GM23338 (cell line): ENCODE results near the gene ARAF. TPM values are rescaled to one million over a fixed set of nuclear protein-coding genes. Genes with fewer than 3 reads are reported as not detected.

Experiments used
- ATAC-seq: fragments of 200-7000 bp; cut with Tn5 transposase; 3 replicates; pipeline ENCODE4 v1.9.1; 2020
- DNase-seq: peaks from one replicate; pipeline ENCODE4 v3.0.0-alpha.2; 2015; ENCODE audit warnings: low spot score
- H2AFZ ChIP-seq: fragments of 200-600 bp; sonication (generic); 2 replicates; pipeline ENCODE4 v1.8.0; 2016; ENCODE audit warnings: antibody characterized with exemption, mild to moderate bottlenecking, moderate library complexity
- H3F3A ChIP-seq: fragments of 200-600 bp; sonication (generic); replicated peaks from 2 replicates; pipeline ENCODE4 v1.8.0; 2017; ENCODE audit warnings: antibody characterized with exemption, mixed run types, low read depth
- H3K27ac ChIP-seq: fragments of 200-600 bp; sonication (generic); 2 replicates; pipeline ENCODE4 v1.6.1; 2016; ENCODE audit warnings: low read depth
- H3K27me3 ChIP-seq: fragments of 200-600 bp; sonication (generic); 2 replicates; pipeline ENCODE4 v1.8.0; 2016; ENCODE audit warnings: mild to moderate bottlenecking, mixed run types, moderate library complexity; ENCODE audit not compliant: insufficient read depth
- H3K36me3 ChIP-seq: fragments of 200-600 bp; sonication (generic); 2 replicates; pipeline ENCODE4 v1.8.0; 2016; ENCODE audit warnings: mild to moderate bottlenecking; ENCODE audit not compliant: insufficient read depth
- H3K4me1 ChIP-seq: fragments of 200-600 bp; sonication (generic); 2 replicates; pipeline ENCODE4 v1.8.0; 2016; ENCODE audit warnings: mild to moderate bottlenecking, moderate library complexity; ENCODE audit not compliant: insufficient read depth
- H3K4me2 ChIP-seq: fragments of 200-600 bp; sonication (generic); 2 replicates; pipeline ENCODE4 v1.7.1; 2017; ENCODE audit warnings: mixed run types
- H3K4me3 ChIP-seq: fragments of 200-600 bp; sonication (generic); 2 replicates; pipeline ENCODE4 v1.6.1; 2016; ENCODE audit warnings: mixed run types
- H3K79me2 ChIP-seq: fragments of 200-600 bp; sonication (generic); replicated peaks from 2 replicates; pipeline ENCODE4 v1.8.0; 2017; ENCODE audit warnings: mild to moderate bottlenecking; ENCODE audit not compliant: insufficient read depth
- H3K9me2 ChIP-seq: fragments of 200-600 bp; sonication (generic); 2 replicates; pipeline ENCODE4 v1.8.0; 2017; ENCODE audit not compliant: insufficient read depth
- H4K20me1 ChIP-seq: fragments of 200-600 bp; sonication (generic); replicated peaks from 2 replicates; pipeline ENCODE4 v1.8.0; 2017; ENCODE audit warnings: mild to moderate bottlenecking; ENCODE audit not compliant: insufficient read depth
- H3K27ac Mint-ChIP-seq: 2 replicates; pipeline ENCODE4 v1.8.0; 2020; ENCODE audit warnings: inconsistent platforms, mild to moderate bottlenecking, moderate library complexity, mixed read lengths
- H3K27me3 Mint-ChIP-seq: 3 replicates; pipeline ENCODE4 v1.8.0; 2022; ENCODE audit warnings: low read depth, mild to moderate bottlenecking, moderate library complexity, mixed read lengths, inconsistent platforms; ENCODE audit not compliant: insufficient read depth, poor library complexity
- H3K36me3 Mint-ChIP-seq: 3 replicates; pipeline ENCODE4 v1.8.0; 2021; ENCODE audit warnings: low read depth, mild to moderate bottlenecking, inconsistent platforms, moderate library complexity, mixed read lengths
- H3K4me1 Mint-ChIP-seq: 3 replicates; pipeline ENCODE4 v1.8.0; 2020; ENCODE audit warnings: mild to moderate bottlenecking, inconsistent platforms, mixed read lengths
- H3K4me3 Mint-ChIP-seq: 3 replicates; pipeline ENCODE4 v1.8.0; 2021; ENCODE audit warnings: moderate library complexity, mild to moderate bottlenecking, inconsistent platforms, mixed read lengths
- H3K9me3 Mint-ChIP-seq: 3 replicates; pipeline ENCODE4 v1.8.0; 2020; ENCODE audit warnings: moderate library complexity, mild to moderate bottlenecking, inconsistent platforms, mixed read lengths
- JUNB ChIP-seq: IDR thresholded peaks from one replicate; pipeline ENCODE4 v1.6.1; 2016; ENCODE audit warnings: antibody characterized with exemption; ENCODE audit not compliant: unreplicated experiment
- POLR2AphosphoS5 ChIP-seq: IDR thresholded peaks from 2 replicates; pipeline ENCODE4 v1.6.1; 2016; ENCODE audit warnings: antibody characterized with exemption, low read depth
- REST ChIP-seq: IDR thresholded peaks from one replicate; pipeline ENCODE4 v1.6.1; 2018; ENCODE audit warnings: antibody characterized with exemption; ENCODE audit not compliant: unreplicated experiment
- STAT1 ChIP-seq: IDR thresholded peaks from one replicate; pipeline ENCODE4 v1.6.1; 2016; ENCODE audit warnings: antibody characterized with exemption; ENCODE audit not compliant: unreplicated experiment
- ZNF114 ChIP-seq: fragments of 250-450 bp; sonication (Bioruptor Pico); IDR thresholded peaks from 2 replicates; pipeline ENCODE4 v1.5.0; 2020; ENCODE audit warnings: mild to moderate bottlenecking, moderate library complexity
- ZNF331 ChIP-seq: fragments of 250-450 bp; sonication (Bioruptor Pico); IDR thresholded peaks from 2 replicates; pipeline ENCODE4 v1.5.0; 2020; ENCODE audit warnings: low read depth, mild to moderate bottlenecking, moderate library complexity
- ZNF462 ChIP-seq: fragments of 250-450 bp; sonication (Bioruptor Pico); IDR thresholded peaks from 2 replicates; pipeline ENCODE4 v1.5.0; 2020; ENCODE audit warnings: mild to moderate bottlenecking, moderate library complexity
- polyA plus RNA-seq: library from polyadenylated mRNA; unstranded; fragments of >200 nt; fragmentation: Nextera tagmentation; extraction: Ambion mirVana; gene quantifications from 2 replicates; pipeline ENCODE4 v1.2.1, GENCODE V29; 2016
- total RNA-seq: library from RNA; depleted of rRNA; stranded (reverse); fragments of >200 nt; shearing (Covaris generic); gene quantifications from 2 replicates; pipeline ENCODE4 v1.2.3, GENCODE V29; 2014

Gene ARAF
- total and polyA plus RNA-seq, 2 experiments from 2014 or later: 28.2 to 43.9 TPM

GRCh38 chrX:47590984-47591383 lies 30.0 kb downstream of the ARAF start:
- H3K79me2 ChIP-seq: no peaks in the 10 kb centered on the region
- H3K9me3 Mint-ChIP-seq: no peaks in the 10 kb centered on the region
- H2AFZ ChIP-seq: no peak overlapping the region
- H3F3A ChIP-seq: no peaks in the 10 kb centered on the region
- no peaks in the 10 kb centered on the region for H4K20me1 ChIP-seq
- TF ChIP-seq ZNF331 (CRISPR knock-in tag) (no peak), REST (no peak), ZNF462 (CRISPR knock-in tag) (no peak), STAT1 (no peak), JUNB (no peak), ZNF114 (CRISPR knock-in tag) (no peak), POLR2AphosphoS5 (no peak)
- H3K4me1 Mint-ChIP-seq: peaks cover 1% of the 10 kb centered on the region; the same call in 2 of the 3 replicates
- ATAC-seq (no peak), DNase-seq (no peak)
- no peaks in the 10 kb centered on the region for H3K9me2 ChIP-seq
- H3K27ac ChIP-seq: no peak overlapping the region
- H3K4me3 Mint-ChIP-seq: no peak overlapping the region
- H3K36me3 Mint-ChIP-seq: peaks cover under 1% of the 10 kb centered on the region; the same call in 1 of the 3 replicates
- no peaks in the 10 kb centered on the region for H3K4me1 ChIP-seq
- no peaks in the 10 kb centered on the region for H3K27me3 ChIP-seq
- no peak overlapping the region for H3K4me2 ChIP-seq
- no peak overlapping the region for H3K4me3 ChIP-seq
- peaks cover 4% of the 10 kb centered on the region for H3K27me3 Mint-ChIP-seq
- H3K36me3 ChIP-seq: no peaks in the 10 kb centered on the region
- H3K27ac Mint-ChIP-seq: no peak overlapping the region
